Skeletal muscle satellite cell (primary cell): ENCODE measurements around the gene FAM111B.
"Not testable (repeated sequence)": the region's sequence is repeated elsewhere in the genome, so short reads cannot be mapped to it uniquely, and the experiment has no call there.

Experiments used
- H3K27me3 ChIP-seq: 2 replicates; pipeline ENCODE4 v1.7.0; 2013; ENCODE audit warnings: low read length; ENCODE audit not compliant: control insufficient read depth, insufficient read depth
- H3K36me3 ChIP-seq: 2 replicates; pipeline ENCODE4 v1.7.0; 2013; ENCODE audit warnings: mild to moderate bottlenecking, control low read depth, low read length; ENCODE audit not compliant: insufficient read depth
- H3K4me1 ChIP-seq: 2 replicates; pipeline ENCODE4 v1.7.0; 2013; ENCODE audit warnings: low read length; ENCODE audit not compliant: control insufficient read depth, insufficient read depth
- H3K4me2 ChIP-seq: 2 replicates; pipeline ENCODE4 v1.7.0; 2013; ENCODE audit warnings: mild to moderate bottlenecking, low read length
- H3K4me3 ChIP-seq: 2 replicates; pipeline ENCODE4 v1.7.0; 2013; ENCODE audit warnings: low read length
- H3K9ac ChIP-seq: 2 replicates; pipeline ENCODE4 v1.7.0; 2013; ENCODE audit warnings: mild to moderate bottlenecking, low read depth, low read length, moderate library complexity
- H3K9me3 ChIP-seq: replicated peaks from 2 replicates; pipeline ENCODE4 v1.7.0; 2013; ENCODE audit warnings: mild to moderate bottlenecking, control low read depth, low read length

The FAM111B gene

DNA sequence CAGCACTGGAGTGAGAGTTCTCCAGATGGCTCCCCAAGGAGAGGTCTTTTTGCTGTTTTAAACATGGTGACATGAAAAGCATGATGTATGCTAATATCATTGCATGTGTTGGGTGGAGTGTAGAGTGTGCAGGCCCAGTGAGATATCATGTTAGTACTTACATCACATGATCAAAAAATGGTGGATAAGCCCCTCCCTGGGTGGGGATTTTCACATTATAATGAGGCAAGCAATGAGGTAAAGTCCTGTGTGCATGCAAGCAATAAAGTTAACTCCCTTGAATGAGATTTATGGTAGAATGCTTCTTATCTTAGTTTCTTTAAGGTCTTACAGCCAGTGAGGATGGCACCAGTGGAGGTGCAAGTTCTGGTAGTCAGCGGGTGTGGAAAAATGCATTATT lies 8.5 kb downstream of the FAM111B start:
- Histone ChIP-seq H3K9me3 (no peaks in the 10 kb centered on the region), H3K4me1 (no peaks in the 10 kb centered on the region), H3K4me3 (no peak overlapping the region), H3K4me2 (no peak overlapping the region), H3K27me3 (no peaks in the 10 kb centered on the region), H3K36me3 (peaks cover 14% of the 10 kb centered on the region), H3K9ac (no peak overlapping the region)

DNA sequence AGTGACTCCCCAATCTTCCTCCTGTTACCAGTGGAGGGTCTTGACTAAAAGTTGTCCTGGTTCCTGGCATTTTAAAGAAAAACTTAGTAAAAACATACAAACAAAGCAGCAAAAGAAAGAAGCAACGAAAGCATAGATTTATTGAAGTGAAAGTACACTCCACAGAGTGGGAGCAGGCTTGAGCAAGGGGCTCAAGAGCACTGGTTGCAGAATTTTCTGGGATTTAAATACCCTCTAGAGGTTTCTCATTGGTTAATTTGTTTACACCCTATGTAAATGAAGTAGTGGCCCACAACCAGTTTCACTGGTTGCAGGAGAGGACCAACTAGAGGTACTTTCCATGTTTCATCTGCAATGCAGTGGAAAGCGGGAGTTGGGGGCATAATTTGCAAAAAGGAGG lies 10.7 kb downstream of the FAM111B start:
- Histone ChIP-seq H3K9ac (no peak overlapping the region), H3K9me3 (no peaks in the 10 kb centered on the region), H3K4me2 (no peak overlapping the region), H3K4me1 (no peaks in the 10 kb centered on the region), H3K4me3 (no peak overlapping the region), H3K36me3 (peaks cover 14% of the 10 kb centered on the region), H3K27me3 (no peaks in the 10 kb centered on the region)

DNA sequence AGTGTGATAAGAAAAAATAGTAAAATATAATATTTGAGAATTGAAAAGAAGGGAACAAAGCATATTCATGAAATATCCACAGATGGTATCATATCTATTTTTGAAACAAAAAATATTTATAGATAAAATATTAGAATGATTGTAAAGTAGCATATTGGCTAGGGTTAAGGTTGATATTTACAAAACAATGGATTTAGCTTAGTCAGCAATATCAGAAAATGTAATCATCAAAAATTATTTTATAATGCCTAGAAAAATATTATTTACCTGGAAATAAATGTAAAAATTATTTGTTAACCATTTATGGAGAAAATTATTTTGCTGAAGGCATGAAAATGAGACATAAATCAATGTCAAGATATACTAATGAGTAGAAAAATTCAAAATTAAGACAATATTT lies 12.8 kb downstream of the FAM111B start:
- Histone ChIP-seq H3K9ac (no peak overlapping the region), H3K9me3 (no peaks in the 10 kb centered on the region), H3K4me2 (no peak overlapping the region), H3K4me3 (no peak overlapping the region), H3K27me3 (no peaks in the 10 kb centered on the region), H3K4me1 (no peaks in the 10 kb centered on the region), H3K36me3 (peaks cover 11% of the 10 kb centered on the region)

DNA sequence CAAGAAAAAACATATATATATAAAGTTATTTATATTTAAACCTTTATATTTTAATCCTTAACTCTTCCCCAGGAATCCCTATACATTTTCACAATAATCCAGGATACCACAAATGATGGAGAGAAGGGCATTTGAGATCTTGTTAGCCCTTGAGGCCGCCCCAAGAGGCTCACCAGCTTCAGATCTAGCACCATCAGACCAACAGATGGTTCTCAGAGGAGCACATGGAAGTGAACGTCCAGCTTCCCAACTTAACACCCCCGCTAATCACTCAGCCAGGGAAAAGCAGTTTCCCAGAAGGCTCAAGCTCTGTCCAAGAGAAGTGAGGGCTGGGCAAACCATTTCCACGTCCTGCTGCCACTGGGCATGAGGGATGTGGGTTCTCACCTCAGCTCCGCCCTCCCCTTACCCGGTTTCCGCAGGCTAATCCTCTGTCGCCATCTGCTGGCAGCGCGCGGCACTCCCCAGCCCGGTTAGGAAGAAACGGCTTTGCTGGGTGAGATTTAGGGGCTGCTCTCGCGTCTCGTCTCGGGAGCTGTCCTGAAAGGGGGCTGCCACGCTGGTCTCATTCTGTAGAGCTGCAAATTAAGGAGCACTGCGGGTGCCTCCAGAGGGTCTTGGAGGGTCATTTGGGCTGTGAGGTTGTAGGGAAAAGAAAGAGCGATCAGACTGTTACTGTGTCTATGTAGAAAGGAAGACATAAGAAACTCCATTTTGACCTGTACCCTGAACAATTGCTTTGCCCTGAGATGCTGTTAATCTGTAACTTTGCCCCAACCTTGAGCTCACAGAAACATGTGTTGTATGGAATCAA lies 28.8 kb downstream of the FAM111B start:
- no peaks in the 10 kb centered on the region for H3K9me3 ChIP-seq
- peak overlapping the region; percentile 79 for H3K4me2 ChIP-seq
- peak overlapping the region; percentile 47 for H3K4me3 ChIP-seq
- H3K4me1 ChIP-seq, result peaks cover 6% of the 10 kb centered on the region
- no peaks in the 10 kb centered on the region for H3K27me3 ChIP-seq
- peaks cover 4% of the 10 kb centered on the region for H3K36me3 ChIP-seq
- peak overlapping the region; percentile 46 for H3K9ac ChIP-seq

GRCh38 chr11:59136551-59136950 lies 29.5 kb downstream of the FAM111B start:
- H3K9ac ChIP-seq, H3K4me1 ChIP-seq: not testable (repeated sequence)

GRCh38 chr11:59137190-59137589 lies 30.2 kb downstream of the FAM111B start:
- H3K9ac ChIP-seq, result no peak overlapping the region
- H3K4me3 ChIP-seq, result no peak overlapping the region
- peaks cover 4% of the 10 kb centered on the region for H3K36me3 ChIP-seq
- no peaks in the 10 kb centered on the region for H3K27me3 ChIP-seq
- no peaks in the 10 kb centered on the region for H3K9me3 ChIP-seq
- H3K4me2 ChIP-seq, result no peak overlapping the region
- peaks cover 6% of the 10 kb centered on the region for H3K4me1 ChIP-seq

More at GRCh38 chr11:59136551-59136950, 29.5 kb downstream of the FAM111B start:
- not testable (repeated sequence) for H3K36me3 ChIP-seq, H3K4me3 ChIP-seq, H3K27me3 ChIP-seq, H3K9me3 ChIP-seq
- H3K4me2 ChIP-seq, result peak overlapping the region; percentile 79

- peaks cover 8% of the 10 kb centered on the region for H3K4me1 ChIP-seq
- no peaks in the 10 kb centered on the region for H3K9me3 ChIP-seq
- H3K27me3 ChIP-seq, result no peaks in the 10 kb centered on the region
- no peaks in the 10 kb centered on the region for H3K36me3 ChIP-seq
- no peak overlapping the region for H3K4me2 ChIP-seq
- no peak overlapping the region for H3K9ac ChIP-seq
- H3K4me3 ChIP-seq, result no peak overlapping the region
These were observed 31.6 kb downstream of the FAM111B start for GRCh38 chr11:59138643-59139042.

- Histone ChIP-seq H3K4me3 (no peak overlapping the region), H3K36me3 (no peaks in the 10 kb centered on the region), H3K27me3 (no peaks in the 10 kb centered on the region), H3K9ac (peak overlapping the region; percentile 96), H3K9me3 (no peaks in the 10 kb centered on the region), H3K4me1 (peaks cover 24% of the 10 kb centered on the region), H3K4me2 (peak overlapping the region; percentile 93)
These were observed 34.2 kb downstream of the FAM111B start for GRCh38 chr11:59141191-59141590.

- Histone ChIP-seq H3K9ac (peak overlapping the region; percentile 96), H3K4me3 (peak overlapping the region; percentile 96), H3K4me1 (peaks cover 25% of the 10 kb centered on the region)
These were observed 34.8 kb downstream of the FAM111B start for GRCh38 chr11:59141673-59142460.

GRCh38 chr11:59142530-59143507 lies 35.8 kb downstream of the FAM111B start, which contains the start of gene FAM111A:
Gene FAM111A, plus strand, starts transcription at chr11:59142856. Its CDS starts 6,017 bp downstream, at chr11:59148873.
- peak within 1 kb of the TSS; percentile 96 for H3K4me3 ChIP-seq
- peaks cover 10% of the 10 kb centered on the region for H3K36me3 ChIP-seq
- H3K27me3 ChIP-seq, result no peaks in the 10 kb centered on the region
- peak within 1 kb of the TSS; percentile 93 for H3K4me2 ChIP-seq
- peak within 1 kb of the TSS; percentile 96 for H3K9ac ChIP-seq
- no peaks in the 10 kb centered on the region for H3K9me3 ChIP-seq
- H3K4me1 ChIP-seq, result peaks cover 25% of the 10 kb centered on the region

More at GRCh38 chr11:59141673-59142460, 34.8 kb downstream of the FAM111B start:
- Histone ChIP-seq H3K27me3 (no peaks in the 10 kb centered on the region), H3K36me3 (peaks cover 4% of the 10 kb centered on the region), H3K4me2 (peak overlapping the region; percentile 93), H3K9me3 (no peaks in the 10 kb centered on the region)

DNA sequence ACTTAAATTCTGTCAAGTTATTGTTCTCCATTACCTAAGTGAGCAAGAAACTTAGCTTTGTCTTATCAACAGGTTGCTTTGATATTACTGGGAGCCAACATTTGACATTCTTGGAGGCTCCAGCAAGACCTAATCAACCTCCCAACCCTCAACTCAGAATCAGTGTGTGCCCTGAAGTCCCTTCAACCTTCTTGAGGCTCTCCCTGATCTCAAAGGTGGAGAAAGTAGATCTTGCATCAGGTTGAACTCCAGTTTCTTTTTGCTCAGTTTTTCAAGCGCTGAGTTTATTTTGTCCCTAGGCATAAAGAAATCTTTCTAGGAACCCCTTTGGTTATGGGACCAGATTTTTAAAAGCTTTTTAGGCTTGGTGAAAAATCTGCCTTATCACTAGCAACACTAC lies 37.1 kb downstream of the FAM111B start:
- no peaks in the 10 kb centered on the region for H3K27me3 ChIP-seq
- peak overlapping the region; percentile 96 for H3K9ac ChIP-seq
- H3K4me3 ChIP-seq, result peak overlapping the region; percentile 96
- no peaks in the 10 kb centered on the region for H3K9me3 ChIP-seq
- peaks cover 16% of the 10 kb centered on the region for H3K36me3 ChIP-seq
- H3K4me1 ChIP-seq, result peaks cover 25% of the 10 kb centered on the region
- peak overlapping the region; percentile 93 for H3K4me2 ChIP-seq
